B cell (primary cell): ENCODE measurements around the gene COTL1. TPM values are rescaled to one million over a fixed set of nuclear protein-coding genes. Genes with fewer than 3 reads are reported as not detected.

Source experiments
- ATAC-seq: fragments of 200-7000 bp; cut with Tn5 transposase; one replicate; pipeline ENCODE4 v1.10.0; 2021; ENCODE audit warnings: low read depth, mild to moderate bottlenecking, moderate number of reproducible peaks, moderate library complexity
- CTCF ChIA-PET: fragments of 350-600 bp; sonication (Branson Sonifier 250); formaldehyde crosslinking; loops from one replicate; lab custom pipeline; 2021; ENCODE audit warnings: antibody characterized with exemption, inconsistent platforms; lab: Charles Lee
- POLR2A ChIA-PET: fragments of 350-600 bp; sonication (Branson Sonifier 250); formaldehyde crosslinking; loops from one replicate; lab custom pipeline; 2021; ENCODE audit warnings: antibody characterized with exemption; lab: Charles Lee
- DNase-seq: peaks from one replicate; pipeline ENCODE4 v3.0.0; 2013
- H2AFZ ChIP-seq: 2 replicates; pipeline ENCODE4 v1.6.1; 2012; ENCODE audit warnings: mild to moderate bottlenecking, low read depth, low read length; ENCODE audit not compliant: insufficient read depth, poor library complexity, severe bottlenecking
- H3K27ac ChIP-seq, 2 donors: 1 replicate in 1 of 2; 2 replicates in 1 of 2; pipeline ENCODE4 v1.5.1; 2012 to 2013; ENCODE audit warnings: low read length in 2 of 2, mild to moderate bottlenecking in 2 of 2, moderate library complexity in 1 of 2
- H3K27me3 ChIP-seq, 4 experiments: fragments of 200-600 bp in 1 of 4; sonication (generic) in 1 of 4; replicated peaks in 1 of 4; 1 replicate in 2 of 4; 2 replicates in 2 of 4; pipeline versions ENCODE4 v1.6.1 to v1.7.0; 2013 to 2016; ENCODE audit warnings: low read length in 3 of 4, mild to moderate bottlenecking in 2 of 4, mixed read lengths in 1 of 4, moderate library complexity in 1 of 4; ENCODE audit not compliant: insufficient read depth in 4 of 4, control insufficient read depth in 3 of 4; ENCODE audit errors: control extremely low read depth in 1 of 4
- H3K36me3 ChIP-seq, 2 experiments: replicated peaks in 1 of 2; 1 replicate in 1 of 2; 2 replicates in 1 of 2; pipeline versions ENCODE4 v1.6.1 to v1.7.1; 2013; ENCODE audit warnings: low read length in 1 of 2; ENCODE audit not compliant: insufficient read depth in 2 of 2, control insufficient read depth in 1 of 2; ENCODE audit errors: control extremely low read depth in 1 of 2, extremely low read depth in 1 of 2
- H3K4me1 ChIP-seq, 2 donors: fragments of 200-600 bp in 1 of 2; sonication (generic) in 1 of 2; 1 replicate in 1 of 2; 2 replicates in 1 of 2; pipeline versions ENCODE4 v1.5.1 to v1.6.1; 2013 to 2017; ENCODE audit warnings: low read length in 2 of 2; ENCODE audit not compliant: control insufficient read depth in 2 of 2, insufficient read depth in 2 of 2
- H3K4me2 ChIP-seq: replicated peaks from 2 replicates; pipeline ENCODE3; 2012; ENCODE audit warnings: mild to moderate bottlenecking, low read depth, low read length; ENCODE audit not compliant: poor library complexity, severe bottlenecking
- H3K4me3 ChIP-seq, 5 experiments: fragments of 200-600 bp in 1 of 5; sonication (generic) in 1 of 5; 1 replicate in 3 of 5; 2 replicates in 2 of 5; pipeline versions ENCODE4 v1.5.1 to v1.7.0; 2011 to 2016; ENCODE audit warnings: low read length in 4 of 5, mild to moderate bottlenecking in 4 of 5, low read depth in 2 of 5, control low read depth in 1 of 5, moderate library complexity in 1 of 5; ENCODE audit not compliant: insufficient read depth in 1 of 5; ENCODE audit errors: control extremely low read depth in 1 of 5, extremely low read depth in 1 of 5
- H3K79me2 ChIP-seq: fragments of 200-600 bp; sonication (generic); one replicate; pipeline ENCODE4 v1.6.0; 2016; ENCODE audit warnings: low read length; ENCODE audit not compliant: control insufficient read depth, insufficient read depth
- H3K9ac ChIP-seq: fragments of 200-600 bp; sonication (generic); 2 replicates; pipeline ENCODE4 v1.6.1; 2017; ENCODE audit warnings: mild to moderate bottlenecking, low read length, moderate library complexity
- H3K9me3 ChIP-seq, 3 donors: one replicate each; pipeline versions ENCODE4 v1.6.1 to v1.7.1; 2013; ENCODE audit warnings: low read length in 2 of 3; ENCODE audit not compliant: control insufficient read depth in 2 of 3, insufficient read depth in 1 of 3; ENCODE audit errors: control extremely low read depth in 1 of 3
- H4K20me1 ChIP-seq: 2 replicates; pipeline ENCODE4 v1.6.0; 2012; ENCODE audit warnings: mild to moderate bottlenecking, low read length; ENCODE audit not compliant: insufficient read depth, control insufficient read depth, poor library complexity, severe bottlenecking
- H3K27ac Mint-ChIP-seq: one replicate; pipeline ENCODE4 v1.8.0; 2021; ENCODE audit warnings: mixed read lengths
- H3K27me3 Mint-ChIP-seq: one replicate; pipeline ENCODE4 v1.8.0; 2021; ENCODE audit warnings: mixed read lengths
- H3K4me1 Mint-ChIP-seq: one replicate; pipeline ENCODE4 v1.8.0; 2021; ENCODE audit warnings: mixed read lengths
- H3K4me3 Mint-ChIP-seq: one replicate; pipeline ENCODE4 v1.8.0; 2021; ENCODE audit warnings: mixed read lengths
- H3K9me3 Mint-ChIP-seq: one replicate; pipeline ENCODE4 v1.8.0; 2022; ENCODE audit warnings: mixed read lengths; ENCODE audit not compliant: insufficient read depth
- CTCF ChIP-seq: fragments of 200-600 bp; IDR thresholded peaks from one replicate; pipeline ENCODE4 v1.8.0; 2022; ENCODE audit warnings: antibody characterized with exemption, mild to moderate bottlenecking
- EZH2 ChIP-seq: IDR thresholded peaks from 2 replicates; pipeline ENCODE4 v1.6.1; 2012; ENCODE audit warnings: borderline replicate concordance, low read depth, mild to moderate bottlenecking, moderate library complexity, low read length; ENCODE audit not compliant: insufficient read depth, poor library complexity, severe bottlenecking
- WGBS: methylation state at CpG from one replicate; pipeline ENCODE4 v1.1.5; 2013; ENCODE audit warnings: missing lambda C conversion rate; ENCODE audit not compliant: insufficient coverage; 5-methylcytosine and 5-hydroxymethylcytosine counted together
- intact Hi-C: fragments of 100-400 bp; cut with micrococcal nuclease; formaldehyde crosslinking; loops from one replicate; pipeline ENCODE4 v1.10.0; 2022
- polyA plus RNA-seq: library from polyadenylated mRNA; depleted of rRNA; stranded (reverse); fragments of >200 nt; gene quantifications from 2 replicates; pipeline ENCODE4 v1.2.3, GENCODE V29; 2012
- total RNA-seq, 2 donors: library from RNA; stranded (reverse); fragments of 120-200 nt in 1 of 2; gene quantifications; 1 replicate in 1 of 2; 2 replicates in 1 of 2; pipeline versions ENCODE4 v1.2.3 to v1.2.4, GENCODE V29; 2013 to 2022

COTL1 gene
- total and polyA plus RNA-seq, 2 donors (not counting 1 experiment from before 2014, with no cell fraction given) = 158 to 264 TPM

GRCh38 chr16:84528322-84528721 lies 89.6 kb downstream of the COTL1 start:
- Histone ChIP-seq H3K79me2 (no peaks in the 10 kb centered on the region), H3K4me1 (peaks cover 3 to 9% of the 10 kb centered on the region in 2 donors), H3K4me2 (no peak overlapping the region), H2AFZ (no peak overlapping the region), H3K36me3 (no peaks in the 10 kb centered on the region), H3K27ac (no peak overlapping the region), H3K4me3 (no peak overlapping the region), H3K27me3 (peaks cover 0 to 3% (median under 1%) of the 10 kb centered on the region in 4 experiments), H3K9me3 (peaks cover 0 to 11% (median 5%) of the 10 kb centered on the region in 3 donors), H3K9ac (no peak overlapping the region), H4K20me1 (no peaks in the 10 kb centered on the region)
- no peak for DNase-seq
- WGBS = 100% methylated on average over 2 of the region's 6 CpGs
- no peak for ATAC-seq
- ChIA-PET POLR2A (interaction anchor here (0.6 kb wide), 1 partner anchor 30 kb away, joined by 3 read pairs; no protein-coding TSS in a partner anchor), CTCF (interaction anchor here (0.6 to 3.9 kb wide), 6 partner anchors 21 to 208 kb away, joined by 3 to 17 read pairs (median 4); no protein-coding TSS in a partner anchor)
- H3K27ac Mint-ChIP-seq = no peak overlapping the region
- H3K4me3 Mint-ChIP-seq = no peak overlapping the region
- H3K9me3 Mint-ChIP-seq = peaks cover 5% of the 10 kb centered on the region
- peaks cover 11% of the 10 kb centered on the region for H3K4me1 Mint-ChIP-seq
- intact Hi-C loops = no loop called here
- TF ChIP-seq EZH2 (no peak), CTCF (no peak)
- H3K27me3 Mint-ChIP-seq = peaks cover 4% of the 10 kb centered on the region

GRCh38 chr16:84527532-84528269 lies 90.2 kb downstream of the COTL1 start:
- DNase-seq (no peak), ATAC-seq (no peak)
- Mint-ChIP-seq H3K27me3 (no peaks in the 10 kb centered on the region), H3K4me1 (peaks cover 8% of the 10 kb centered on the region), H3K9me3 (peaks cover 5% of the 10 kb centered on the region), H3K4me3 (no peak overlapping the region), H3K27ac (no peak overlapping the region)
- CTCF ChIA-PET = interaction anchor here (0.7 to 3.9 kb wide), 5 partner anchors 21 to 208 kb away, joined by 3 to 17 read pairs (median 4); no protein-coding TSS in a partner anchor
- H3K27ac ChIP-seq = no peak overlapping the region
- H2AFZ ChIP-seq = no peak overlapping the region
- intact Hi-C loops = no loop called here
- H3K36me3 ChIP-seq = no peaks in the 10 kb centered on the region
- no peak overlapping the region for H3K9ac ChIP-seq
- peaks cover 3 to 9% of the 10 kb centered on the region in 2 donors for H3K4me1 ChIP-seq
- POLR2A ChIA-PET = interaction anchor here (0.6 kb wide), 1 partner anchor 31 kb away, joined by 3 read pairs; no protein-coding TSS in a partner anchor
- TF ChIP-seq EZH2 = no peak
- no peak for TF ChIP-seq CTCF
- peaks cover 0 to 15% (median 5%) of the 10 kb centered on the region in 3 donors for H3K9me3 ChIP-seq
- H3K4me3 ChIP-seq = no peak overlapping the region
- H4K20me1 ChIP-seq = no peaks in the 10 kb centered on the region
- H3K79me2 ChIP-seq = no peaks in the 10 kb centered on the region
- peaks cover 0 to 2% (median 0%) of the 10 kb centered on the region in 4 experiments for H3K27me3 ChIP-seq
- 83% methylated on average over 6 of the region's 11 CpGs for WGBS
- H3K4me2 ChIP-seq = no peak overlapping the region
